Measurements from ENCODE around the gene SIAH3.
A peak's percentile ranks its signal among the peaks of the same experiment; 100 is the strongest.

Gene SIAH3

DNA sequence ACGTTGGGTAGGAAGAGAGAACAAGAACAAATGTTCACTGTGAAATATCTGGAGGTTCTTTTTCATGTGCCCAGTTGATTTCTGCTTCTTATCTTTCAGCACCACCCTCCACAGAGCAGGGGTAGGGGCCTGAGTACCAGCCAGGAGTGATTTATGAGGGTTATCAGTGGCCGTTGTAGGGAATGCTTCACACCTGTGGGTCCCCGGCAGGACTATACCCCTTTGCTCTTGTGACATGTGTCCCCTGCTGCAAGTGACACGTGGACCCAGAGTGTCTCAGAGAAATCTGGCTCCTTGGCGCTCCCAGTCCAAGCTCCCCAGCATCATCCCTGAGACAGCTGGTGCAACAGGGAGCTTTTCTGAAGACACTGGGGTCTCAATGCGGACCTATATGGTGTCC, 29.7 kb downstream of the SIAH3 start:
- no peak for DNase-seq (ENCODE audit: low spot score)

DNA sequence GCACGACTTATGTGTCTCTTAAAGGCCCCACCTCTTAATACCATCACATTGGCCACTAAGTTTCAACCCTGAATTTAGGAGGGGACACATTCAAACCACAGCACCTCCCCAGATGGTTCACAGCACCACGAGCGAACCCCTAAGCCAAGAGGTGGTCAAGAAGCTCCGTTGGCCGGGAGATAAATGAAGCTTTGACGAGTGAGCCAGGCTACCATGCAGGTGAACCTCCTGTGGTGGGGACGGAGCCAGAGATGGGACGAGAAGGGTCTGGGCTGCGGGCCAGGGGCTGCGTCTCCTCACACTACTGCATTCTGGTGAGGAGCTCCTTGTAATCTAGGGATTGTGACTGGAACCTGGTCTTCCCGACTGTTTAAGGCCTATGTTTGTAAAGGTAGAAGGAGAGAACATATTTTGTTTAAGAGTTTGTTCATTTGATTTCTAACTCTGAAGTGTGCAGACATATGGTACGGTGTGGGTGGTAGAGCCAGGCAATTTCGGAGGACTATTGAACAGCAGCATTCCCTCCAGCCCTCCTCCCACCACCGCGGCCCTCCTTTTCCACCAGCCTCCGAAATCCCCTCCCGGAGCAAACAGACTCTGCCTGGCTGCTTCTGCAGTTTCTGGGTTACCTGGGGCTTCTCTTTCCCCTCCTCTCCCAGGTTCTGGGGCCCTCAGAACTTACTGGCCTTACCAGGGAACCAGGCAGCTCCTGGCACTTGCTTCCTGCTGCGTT, 31.3 kb downstream of the SIAH3 start:
- DNase-seq (ENCODE audit: low spot score): no peak

DNA sequence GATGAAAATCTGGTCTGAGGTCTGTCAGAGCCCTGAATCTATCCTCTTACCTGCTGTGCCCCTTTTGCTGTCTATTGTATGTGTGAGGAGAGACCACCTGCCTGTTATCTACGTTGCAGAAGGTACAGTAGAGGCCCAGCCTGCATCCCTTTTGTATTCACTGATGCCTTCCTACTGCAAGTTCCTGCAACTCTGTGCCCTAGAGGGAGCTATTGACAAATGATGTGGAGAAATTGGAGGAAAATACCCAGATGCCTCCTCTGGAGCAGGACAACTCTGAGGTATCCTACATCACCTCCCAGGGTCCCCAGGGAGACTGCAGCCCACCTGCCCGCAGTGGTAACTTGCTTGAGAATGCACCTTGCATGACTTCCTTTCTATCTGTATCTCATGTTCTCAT, 33.7 kb downstream of the SIAH3 start:
- no peak for DNase-seq (ENCODE audit: low spot score)

- DNase-seq (ENCODE audit: low spot score): no peak
Observed at GRCh38 chr13:45816427-45816826, 35.1 kb downstream of the SIAH3 start.

DNA sequence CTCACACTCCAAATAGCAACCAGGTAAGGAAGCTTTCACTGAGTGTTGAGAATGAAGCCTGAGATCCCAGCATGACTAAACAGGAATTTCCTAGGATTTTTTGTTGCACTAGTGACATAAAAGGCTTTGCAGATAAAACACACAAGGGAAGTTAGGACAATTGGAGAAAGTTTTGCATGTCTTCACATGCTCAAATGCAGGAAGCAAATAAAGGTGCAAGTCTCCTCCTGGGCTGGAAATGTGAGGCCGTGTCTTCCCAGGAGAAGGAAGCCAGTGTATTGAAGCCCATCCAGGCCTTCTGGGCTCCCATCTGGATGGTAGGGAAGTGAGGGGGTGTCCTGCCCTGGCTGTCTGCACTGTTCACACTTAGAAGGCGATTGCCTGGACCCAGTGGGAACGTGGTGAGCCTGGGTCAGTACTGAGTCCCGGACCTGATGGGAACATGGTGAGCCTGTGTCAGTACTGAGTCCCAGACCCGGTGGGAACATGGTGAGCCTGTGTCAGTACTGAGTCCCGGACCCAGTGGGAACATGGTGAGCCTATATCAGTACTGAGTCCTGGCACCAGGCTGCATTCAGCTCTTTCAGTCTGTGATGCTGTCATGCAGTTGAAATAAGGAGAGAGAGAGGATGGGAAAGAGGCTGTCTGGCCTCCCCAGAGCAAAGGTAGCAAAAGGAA, 38.7 kb downstream of the SIAH3 start:
- DNase-seq (ENCODE audit: low spot score): no peak

GRCh38 chr13:45811891-45812694, 39.5 kb downstream of the SIAH3 start:
- DNase-seq (ENCODE audit: low spot score): no peak

GRCh38 chr13:45809801-45810394, 41.7 kb downstream of the SIAH3 start:
- DNase-seq (ENCODE audit: low spot score): no peak

- no peak for DNase-seq (ENCODE audit: low spot score)
Observed at GRCh38 chr13:45808925-45809324, 42.6 kb downstream of the SIAH3 start.

GRCh38 chr13:45807520-45808099, 43.9 kb downstream of the SIAH3 start:
- DNase-seq (ENCODE audit: low spot score): peak; percentile 52

- DNase-seq (ENCODE audit: low spot score): no peak
Observed at GRCh38 chr13:45800485-45800884, 51.1 kb downstream of the SIAH3 start.

GRCh38 chr13:45799451-45799850, 52.1 kb downstream of the SIAH3 start:
- no peak for DNase-seq (ENCODE audit: low spot score)

GRCh38 chr13:45798851-45799250, 52.7 kb downstream of the SIAH3 start:
- DNase-seq (ENCODE audit: low spot score): no peak

DNA sequence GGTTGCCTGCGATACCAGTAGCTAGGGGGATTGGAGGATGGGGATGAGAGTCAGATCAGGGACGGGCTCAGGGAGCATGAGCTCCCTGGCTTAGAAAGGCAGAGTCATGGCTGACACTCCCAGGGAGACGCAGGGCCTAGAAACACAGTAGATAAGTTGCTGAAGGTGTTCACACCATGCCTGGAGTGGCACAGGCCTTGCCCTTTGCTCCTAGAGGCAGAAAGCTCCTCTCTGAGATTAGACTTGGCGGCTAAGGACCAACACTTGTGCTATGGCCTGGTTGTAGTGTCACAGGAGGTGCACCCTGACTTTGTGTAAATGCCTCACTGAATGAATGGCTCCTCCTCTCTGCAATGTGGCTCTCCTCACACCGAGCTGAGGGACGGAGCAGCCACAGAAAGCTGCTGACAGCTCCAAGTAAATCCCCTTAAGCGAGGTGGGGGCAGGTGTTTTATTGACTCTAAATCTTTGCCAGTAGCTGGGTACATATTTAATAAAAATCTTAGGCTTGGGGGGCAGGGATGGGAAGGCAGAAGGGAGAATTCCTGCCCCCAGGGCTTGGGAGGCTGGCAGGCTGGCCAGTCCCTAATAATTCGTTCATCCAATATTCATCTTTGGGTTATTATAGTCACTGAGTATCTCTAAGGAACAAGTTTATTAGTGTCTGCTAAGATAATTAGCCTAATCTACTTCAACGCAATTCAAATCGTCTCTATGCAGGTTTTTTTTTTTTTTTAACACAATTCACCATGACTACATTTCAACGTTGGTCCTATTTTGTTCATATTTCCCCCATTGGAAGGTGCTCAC, 54.9 kb downstream of the SIAH3 start:
- DNase-seq (ENCODE audit: low spot score): no peak

DNA sequence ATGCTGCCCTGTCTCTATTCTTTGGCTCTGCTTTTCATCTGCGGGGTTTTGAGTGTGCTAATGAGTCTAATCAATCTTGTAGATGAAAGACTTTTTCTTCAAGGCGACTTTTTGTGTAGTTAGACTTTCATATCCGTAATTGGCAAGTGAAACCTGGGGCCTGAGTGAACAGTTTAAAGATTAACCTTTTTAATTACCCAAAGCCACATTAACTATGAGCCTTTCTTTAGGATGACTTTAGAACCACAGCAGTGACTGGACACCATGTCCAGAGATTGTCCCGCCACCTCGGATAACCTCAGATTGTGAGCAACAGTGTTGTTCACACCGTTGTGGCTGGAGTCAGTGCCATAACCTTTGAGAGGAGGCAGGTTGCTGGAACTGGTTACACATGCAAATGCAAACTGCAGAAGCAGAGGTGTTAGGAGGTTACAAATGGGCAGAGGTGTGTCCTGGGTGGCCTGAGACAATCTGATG, 58.7 kb downstream of the SIAH3 start:
- no peak for DNase-seq (ENCODE audit: low spot score)

- DNase-seq (ENCODE audit: low spot score): no peak
Observed at GRCh38 chr13:45788011-45788410, 63.5 kb downstream of the SIAH3 start.

GRCh38 chr13:45787346-45787745, 64.2 kb downstream of the SIAH3 start:
- no peak for DNase-seq (ENCODE audit: low spot score)

DNA sequence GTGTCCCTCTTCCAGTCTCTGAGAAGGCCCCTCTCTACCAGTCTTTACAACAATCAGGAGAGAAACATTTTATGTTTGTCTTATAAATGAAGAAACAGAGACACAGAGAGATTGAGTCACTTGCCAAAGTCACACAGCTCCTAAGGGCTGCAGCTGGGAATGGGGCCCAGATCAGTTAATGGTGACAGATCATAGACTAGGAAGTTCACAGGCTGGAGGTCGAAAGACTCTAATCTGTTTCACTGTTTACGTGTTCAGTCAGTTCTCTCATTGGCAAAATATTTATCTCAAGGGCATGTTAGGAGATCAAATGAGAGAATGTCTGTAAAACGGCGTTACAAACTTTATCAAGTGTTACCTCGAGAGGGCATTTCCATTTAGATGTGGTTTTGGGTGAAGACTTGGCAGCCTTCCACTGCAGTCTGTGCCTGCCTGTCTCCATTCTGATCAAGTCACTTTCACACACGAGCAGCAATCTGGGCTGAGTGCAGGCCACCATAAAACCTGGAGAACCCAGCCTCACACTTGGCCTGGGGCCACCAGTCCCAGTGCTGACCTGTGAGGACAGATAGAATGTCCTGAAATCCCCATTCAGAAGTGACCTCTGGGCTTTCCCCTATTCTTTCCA, 65.1 kb downstream of the SIAH3 start:
- DNase-seq (ENCODE audit: low spot score): no peak

DNA sequence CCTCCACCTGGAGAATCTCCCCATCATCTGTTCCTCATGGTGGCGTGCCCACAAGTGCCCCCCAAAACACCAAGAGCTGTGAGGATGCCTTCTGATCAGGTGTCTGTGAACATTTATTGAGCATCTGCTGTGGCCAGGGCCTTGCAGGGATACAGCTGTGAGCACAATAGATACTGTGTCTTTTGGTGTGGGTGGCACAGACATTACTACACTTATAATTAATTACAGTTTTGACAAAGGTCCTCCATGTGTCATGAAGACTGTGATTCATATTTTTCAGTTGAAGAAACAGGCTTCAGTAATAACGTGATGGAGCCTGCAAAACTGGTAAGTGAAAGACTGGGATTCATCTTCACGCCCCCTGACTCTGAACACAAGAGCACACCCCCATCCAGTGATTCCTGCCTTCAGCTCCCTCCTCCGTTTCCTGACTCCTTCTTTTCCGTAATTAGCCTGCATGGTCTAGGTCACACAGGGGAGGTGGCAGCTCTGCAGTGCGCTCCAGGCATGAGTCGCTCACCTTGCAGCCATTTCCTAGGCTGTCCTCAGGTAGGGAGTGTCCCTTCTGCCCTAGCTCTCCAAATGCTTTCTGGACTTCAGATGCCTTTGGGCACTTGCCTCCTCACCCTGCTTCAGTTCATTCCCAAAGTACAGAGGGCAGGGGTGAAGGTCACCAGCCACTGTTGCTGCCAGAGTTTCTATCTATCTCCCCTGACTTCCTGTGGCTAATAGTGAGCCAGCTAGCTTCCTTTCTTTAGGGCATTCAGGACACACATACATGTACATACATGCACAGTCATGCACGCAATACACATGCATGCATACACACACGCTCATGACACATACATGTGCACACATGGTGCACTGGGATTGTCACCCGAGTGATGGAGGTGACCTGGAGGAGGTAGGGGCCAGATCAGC, 66.5 kb downstream of the SIAH3 start:
- no peak for DNase-seq (ENCODE audit: low spot score)

GRCh38 chr13:45783346-45784043, 68.1 kb downstream of the SIAH3 start:
- DNase-seq (ENCODE audit: low spot score): no peak

Data from kidney capillary endothelial cell (primary cell).